Parathyroid adenoma (tissue), 2 donors: ENCODE measurements around the gene MREG.
"Not testable (repeated sequence)": the region's sequence is repeated elsewhere in the genome, so short reads cannot be mapped to it uniquely, and the experiment has no call there.

Source experiments
- H2AFZ ChIP-seq: fragments of 300-600 bp; sonication (generic); one replicate; pipeline ENCODE4 v1.7.0; 2017; ENCODE audit warnings: antibody characterized with exemption, mild to moderate bottlenecking
- H3K27ac ChIP-seq: fragments of 300-600 bp; sonication (generic); one replicate; pipeline ENCODE4 v1.7.0; 2017
- H3K27me3 ChIP-seq: fragments of 300-600 bp; sonication (generic); one replicate; pipeline ENCODE4 v1.7.0; 2017; ENCODE audit warnings: low read length; ENCODE audit not compliant: control insufficient read depth, insufficient read depth
- H3K36me3 ChIP-seq: fragments of 300-600 bp; sonication (generic); one replicate; pipeline ENCODE4 v1.7.0; 2017; ENCODE audit warnings: low read length; ENCODE audit not compliant: control insufficient read depth, insufficient read depth
- H3K4me1 ChIP-seq: fragments of 300-600 bp; sonication (generic); one replicate; pipeline ENCODE4 v1.7.0; 2017; ENCODE audit warnings: control low read depth
- H3K4me2 ChIP-seq: fragments of 300-600 bp; sonication (generic); one replicate; pipeline ENCODE4 v1.7.0; 2017; ENCODE audit warnings: low read length
- H3K4me3 ChIP-seq: fragments of 300-600 bp; sonication (generic); one replicate; pipeline ENCODE4 v1.7.0; 2017; ENCODE audit warnings: low read depth, low read length
- H3K79me2 ChIP-seq: fragments of 300-600 bp; sonication (generic); one replicate; pipeline ENCODE4 v1.7.0; 2017; ENCODE audit warnings: control low read depth
- H3K9ac ChIP-seq: fragments of 300-600 bp; sonication (generic); one replicate; pipeline ENCODE4 v1.7.0; 2017; ENCODE audit warnings: mild to moderate bottlenecking
- H3K9me3 ChIP-seq: fragments of 300-600 bp; sonication (generic); one replicate; pipeline ENCODE4 v1.7.0; 2017; ENCODE audit warnings: low read length; ENCODE audit not compliant: control insufficient read depth
- CTCF ChIP-seq: fragments of 300-600 bp; sonication (generic); IDR thresholded peaks from one replicate; pipeline ENCODE4 v1.7.0; 2017; ENCODE audit warnings: antibody characterized with exemption, mild to moderate bottlenecking
- donor health status: primary hyperparathyroidism.

The MREG gene

GRCh38 chr2:215930505-215931253 lies 82.7 kb downstream of the MREG start:
- H3K9ac ChIP-seq = no peak overlapping the region
- H3K4me3 ChIP-seq = no peak overlapping the region
- H3K9me3 ChIP-seq = no peaks in the 10 kb centered on the region
- H3K36me3 ChIP-seq = no peaks in the 10 kb centered on the region
- H3K79me2 ChIP-seq = no peaks in the 10 kb centered on the region
- H3K4me2 ChIP-seq = no peak overlapping the region
- TF ChIP-seq CTCF = no peak
- no peak overlapping the region for H3K27ac ChIP-seq
- H2AFZ ChIP-seq = no peak overlapping the region
- no peaks in the 10 kb centered on the region for H3K4me1 ChIP-seq
- no peaks in the 10 kb centered on the region for H3K27me3 ChIP-seq

- H3K27me3 ChIP-seq = no peaks in the 10 kb centered on the region
- H3K4me3 ChIP-seq = no peak overlapping the region
- no peak overlapping the region for H3K9ac ChIP-seq
- no peak for TF ChIP-seq CTCF
- H3K79me2 ChIP-seq = no peaks in the 10 kb centered on the region
- no peaks in the 10 kb centered on the region for H3K4me1 ChIP-seq
- no peak overlapping the region for H3K27ac ChIP-seq
- no peaks in the 10 kb centered on the region for H3K36me3 ChIP-seq
- no peak overlapping the region for H2AFZ ChIP-seq
- no peak overlapping the region for H3K4me2 ChIP-seq
- H3K9me3 ChIP-seq = no peaks in the 10 kb centered on the region
These were observed 83.6 kb downstream of the MREG start for GRCh38 chr2:215929602-215930335.

GRCh38 chr2:215928086-215928485 lies 85.3 kb downstream of the MREG start:
- Histone ChIP-seq H3K79me2 (no peaks in the 10 kb centered on the region), H3K4me2 (no peak overlapping the region), H3K4me1 (no peaks in the 10 kb centered on the region), H3K36me3 (no peaks in the 10 kb centered on the region), H3K4me3 (no peak overlapping the region), H2AFZ (no peak overlapping the region), H3K9me3 (no peaks in the 10 kb centered on the region), H3K27me3 (no peaks in the 10 kb centered on the region), H3K27ac (no peak overlapping the region), H3K9ac (no peak overlapping the region)
- TF ChIP-seq CTCF = no peak

GRCh38 chr2:215926992-215927391 lies 86.4 kb downstream of the MREG start:
- not testable (repeated sequence) for H3K9ac ChIP-seq, H3K9me3 ChIP-seq

GRCh38 chr2:215921895-215922294 lies 91.5 kb downstream of the MREG start:
- Histone ChIP-seq H3K36me3 (no peaks in the 10 kb centered on the region), H3K27ac (no peak overlapping the region), H3K79me2 (no peaks in the 10 kb centered on the region), H3K4me1 (no peaks in the 10 kb centered on the region), H3K4me3 (no peak overlapping the region), H3K9ac (no peak overlapping the region), H3K27me3 (no peaks in the 10 kb centered on the region), H2AFZ (no peak overlapping the region), H3K4me2 (no peak overlapping the region), H3K9me3 (no peaks in the 10 kb centered on the region)
- TF ChIP-seq CTCF = no peak

More at GRCh38 chr2:215926992-215927391, 86.4 kb downstream of the MREG start:
- not testable (repeated sequence) for H3K4me3 ChIP-seq, H2AFZ ChIP-seq, H3K36me3 ChIP-seq, H3K79me2 ChIP-seq, H3K27me3 ChIP-seq, H3K4me2 ChIP-seq, H3K27ac ChIP-seq, H3K4me1 ChIP-seq
